Small intestine (tissue), 16 donors: ENCODE results near the gene NLRX1. TPM values are rescaled to one million over a fixed set of nuclear protein-coding genes. Genes with fewer than 3 reads are reported as not detected.

Experiments used
- DNase-seq, 2 donors: peaks; one replicate each; pipeline versions ENCODE4 v3.0.0 to v3.0.0-alpha.2; 2013
- FAIRE-seq: peaks from 2 replicates; lab custom pipeline; 2012; peaks lifted over from hg19 to GRCh38; lab: Jason Lieb, UNC
- H3K27ac ChIP-seq, 3 donors: one replicate each; pipeline ENCODE4 v1.5.1; 2013; ENCODE audit warnings: low read length in 2 of 3, mild to moderate bottlenecking in 2 of 3, control low read depth in 1 of 3, inconsistent platforms in 1 of 3, low read depth in 1 of 3, moderate library complexity in 1 of 3
- H3K27me3 ChIP-seq, 3 donors: one replicate each; pipeline ENCODE4 v1.6.1; 2013; ENCODE audit warnings: low read length in 3 of 3, inconsistent platforms in 1 of 3; ENCODE audit not compliant: control insufficient read depth in 3 of 3, insufficient read depth in 3 of 3
- H3K36me3 ChIP-seq, 3 donors: one replicate each; pipeline ENCODE4 v1.6.1; 2013; ENCODE audit warnings: low read length in 3 of 3, inconsistent platforms in 1 of 3, low read depth in 1 of 3, mild to moderate bottlenecking in 1 of 3, moderate library complexity in 1 of 3; ENCODE audit not compliant: control insufficient read depth in 3 of 3, insufficient read depth in 2 of 3
- H3K4me1 ChIP-seq, 3 donors: one replicate each; pipeline ENCODE4 v1.6.1; 2013; ENCODE audit warnings: low read length in 2 of 3, inconsistent platforms in 1 of 3, low read depth in 1 of 3, mild to moderate bottlenecking in 1 of 3, moderate library complexity in 1 of 3; ENCODE audit not compliant: control insufficient read depth in 3 of 3, insufficient read depth in 2 of 3
- H3K4me3 ChIP-seq, 3 donors: one replicate each; pipeline ENCODE4 v1.5.1; 2013; ENCODE audit warnings: low read length in 3 of 3, control low read depth in 1 of 3, inconsistent platforms in 1 of 3, low read depth in 1 of 3, mild to moderate bottlenecking in 1 of 3, moderate library complexity in 1 of 3
- H3K9me3 ChIP-seq, 2 donors: one replicate each; pipeline ENCODE4 v1.6.1; 2013; ENCODE audit warnings: low read depth in 1 of 2, low read length in 1 of 2; ENCODE audit not compliant: control insufficient read depth in 2 of 2, insufficient read depth in 1 of 2
- WGBS, 3 donors: extraction: QIAGEN DNeasy Blood & Tissue Kit; methylation state at CpG; one replicate each; pipeline ENCODE4 v1.1.7; 2013; 5-methylcytosine and 5-hydroxymethylcytosine counted together
- long read RNA-seq, 10 donors: transcript quantifications; one replicate each; lab custom pipeline, GENCODE V29; 2026
- polyA plus RNA-seq, 4 donors: library from polyadenylated mRNA; stranded (reverse) in 3 of 4; unstranded in 1 of 4; fragments of 200-250 nt in 3 of 4; fragments of 120-200 nt in 1 of 4; gene quantifications; one replicate each; pipeline versions ENCODE4 v1.2.1 to v1.2.3, GENCODE V29; 2013
- donor health status: healthy with polysubstance abuse.
- donor health status: control.
- donor health status: control.
- donor health status: Bipolar disorder and iron deficiency.
- donor health status: healthy.

NLRX1 gene
- polyA plus RNA-seq: 10 to 100 TPM in 1 of 4 donors, 1 to 10 TPM in 3; 3.5 to 13.0 (median 6.6) TPM
- long read RNA-seq, donor 1, full-length matches to known transcripts: 3 of 8 reads
- long read RNA-seq, donor 1, partial matches to known transcripts: 5 of 8 reads
- long read RNA-seq, donor 1, other reads (novel, unspliced or antisense): 0 of 8 reads
- long read RNA-seq, donor 2: 0 reads
- long read RNA-seq, donor 3, partial matches to known transcripts: 0 of 1 reads
- long read RNA-seq, donor 3, other reads (novel, unspliced or antisense): 0 of 1 reads
- long read RNA-seq, donor 4: 0 reads
- long read RNA-seq, donor 5: 0 reads
- long read RNA-seq, donor 6, partial matches to known transcripts: 0 of 2 reads
- long read RNA-seq, donor 6, other reads (novel, unspliced or antisense): 0 of 2 reads
- long read RNA-seq, donor 7: 0 reads
- long read RNA-seq, donor 8: 0 reads
- long read RNA-seq, donor 9, partial matches to known transcripts: 0 of 1 reads
- long read RNA-seq, donor 9, other reads (novel, unspliced or antisense): 0 of 1 reads
- long read RNA-seq, donor 10: 0 reads

- H3K27me3 ChIP-seq: no peaks in the 10 kb centered on the region
- FAIRE-seq (no peak), DNase-seq (peak; percentile 88 to 93)
- peaks cover 0 to 15% (median 0%) of the 10 kb centered on the region in 3 donors for H3K36me3 ChIP-seq
- H3K9me3 ChIP-seq: no peaks in the 10 kb centered on the region
- peak within 1 kb of the TSS; percentile 58 to 91 (median 66) for H3K27ac ChIP-seq
- H3K4me3 ChIP-seq: peak within 1 kb of the TSS; percentile 68 to 85 (median 76)
- WGBS, 3 donors: 3 to 5% (median 4%) methylated on average over 46 to 63 of the region's 63 CpGs
- H3K4me1 ChIP-seq: peaks cover 0 to 11% (median 0%) of the 10 kb centered on the region in 3 donors
Observed at GRCh38 chr11:119168471-119169281, at the start of gene NLRX1. TSS of gene NLRX1 (plus strand) at chr11:119168725. CDS start at chr11:119171404, 2,679 bp downstream.

- Histone ChIP-seq H3K4me1 (peaks cover 1 to 15% (median 6%) of the 10 kb centered on the region in 3 donors), H3K27me3 (no peaks in the 10 kb centered on the region), H3K27ac (no peak overlapping the region), H3K9me3 (no peaks in the 10 kb centered on the region), H3K36me3 (peaks cover 9 to 33% (median 17%) of the 10 kb centered on the region in 3 donors), H3K4me3 (no peak overlapping the region)
- 93 to 97% (median 95%) methylated on average over 1 of the region's 1 CpG for WGBS, 3 donors
- no peak for DNase-seq
- FAIRE-seq: no peak
Observed at GRCh38 chr11:119118946-119119345, 49.6 kb upstream of the NLRX1 start.

DNA sequence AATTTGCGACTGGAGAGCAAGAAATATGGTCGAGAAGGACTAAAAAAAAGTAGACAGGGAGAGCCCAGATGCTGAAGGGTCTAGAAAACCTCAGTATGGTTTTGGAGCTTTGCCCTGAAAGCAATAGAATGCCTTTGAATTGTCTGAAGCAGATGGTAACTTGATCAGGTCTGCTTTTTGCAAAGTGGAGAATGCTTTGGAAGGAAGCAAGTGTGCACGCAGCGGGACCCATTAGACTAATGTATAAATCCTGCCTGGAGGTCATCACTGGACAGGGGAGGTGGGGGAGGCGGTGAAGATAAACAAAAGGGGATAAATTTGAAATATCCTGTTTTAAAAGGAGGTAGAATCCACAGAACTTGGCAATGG lies 47.9 kb upstream of the NLRX1 start:
- WGBS, 3 donors: 10 to 23% (median 20%) methylated on average over 5 of the region's 5 CpGs
- DNase-seq: no peak
- H3K36me3 ChIP-seq: peaks cover 5 to 33% (median 14%) of the 10 kb centered on the region in 3 donors
- H3K4me3 ChIP-seq: peak overlapping the region in 1 of 3 donors; percentile 60
- peaks cover 1 to 21% (median 6%) of the 10 kb centered on the region in 3 donors for H3K4me1 ChIP-seq
- H3K9me3 ChIP-seq: no peaks in the 10 kb centered on the region
- peak overlapping the region in 2 of 3 donors; percentile 68 to 84 for H3K27ac ChIP-seq
- no peak for FAIRE-seq
- H3K27me3 ChIP-seq: no peaks in the 10 kb centered on the region

DNA sequence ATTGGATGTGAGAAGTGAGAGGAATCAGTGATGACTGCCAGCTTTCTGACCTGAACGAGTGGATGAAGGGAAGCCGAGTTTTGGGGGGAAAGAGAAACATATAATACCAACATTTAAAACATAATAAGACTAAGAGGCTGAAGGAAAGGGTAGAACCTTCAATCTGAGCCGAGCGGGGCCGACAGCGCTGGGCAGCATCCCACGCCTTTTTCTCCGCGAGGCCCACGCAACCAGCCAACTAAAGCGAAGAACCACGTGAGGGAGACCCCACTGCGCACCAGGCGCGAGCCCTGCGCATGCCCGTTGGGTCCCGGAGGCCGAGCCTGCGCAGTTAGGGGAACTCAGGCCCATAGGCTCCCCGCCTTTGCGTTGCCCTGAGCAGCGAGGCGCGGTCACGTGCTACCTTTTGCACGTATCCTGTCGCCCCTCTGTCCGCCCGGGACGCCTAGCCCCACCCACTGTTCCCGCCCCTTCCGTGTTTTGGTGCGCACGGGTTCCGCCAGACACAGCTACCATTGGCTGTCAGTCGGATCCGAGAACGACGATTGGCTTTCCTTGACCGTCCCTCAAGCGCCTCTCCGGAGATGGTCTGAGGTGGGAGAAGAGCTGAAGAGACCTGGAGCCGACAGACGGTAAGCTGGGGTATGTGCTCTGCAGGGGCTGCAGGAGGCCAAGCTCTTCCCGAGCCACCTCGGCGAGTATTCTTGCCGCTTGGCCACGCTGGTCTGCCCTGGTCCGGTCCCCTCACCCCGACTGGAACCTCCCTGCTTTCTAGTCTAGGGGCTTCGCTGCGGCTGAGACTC lies 47.3 kb upstream of the NLRX1 start, which contains the start of gene HINFP:
Gene HINFP (plus strand): TSS at position 573 of the 803 bp plus-strand sequence. CDS start 5,365 bp downstream, outside the sequence.
- FAIRE-seq: no peak
- Histone ChIP-seq H3K27me3 (no peaks in the 10 kb centered on the region), H3K4me1 (peaks cover 1 to 22% (median 6%) of the 10 kb centered on the region in 3 donors), H3K27ac (peak within 1 kb of the TSS; percentile 71 to 89 (median 84)), H3K9me3 (no peaks in the 10 kb centered on the region), H3K36me3 (peaks cover 0 to 27% (median 8%) of the 10 kb centered on the region in 3 donors), H3K4me3 (peak within 1 kb of the TSS; percentile 84 to 91 (median 85))
- WGBS, 3 donors: 0 to 1% (median 1%) methylated on average over 47 to 54 of the region's 54 CpGs
- DNase-seq: peak; percentile 99

DNA sequence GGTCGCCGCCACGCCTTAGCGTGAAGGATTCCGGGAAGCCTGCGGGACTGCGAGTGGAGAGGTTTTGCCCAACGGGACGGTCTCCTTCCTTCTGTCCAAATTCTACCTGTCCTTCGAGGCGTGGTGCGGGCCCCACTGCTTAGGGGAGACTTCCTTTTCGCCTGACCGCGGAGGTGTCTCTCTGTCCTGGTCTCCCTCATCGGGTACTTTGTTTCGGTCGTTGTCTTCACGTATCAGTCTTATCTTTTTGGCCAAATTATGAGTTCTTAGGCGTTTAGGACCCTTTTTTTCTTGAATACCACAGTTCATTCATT lies 46.8 kb upstream of the NLRX1 start:
- peaks cover 3 to 27% (median 6%) of the 10 kb centered on the region in 3 donors for H3K4me1 ChIP-seq
- WGBS, 3 donors: 0% methylated on average over 20 of the region's 20 CpGs

DNA sequence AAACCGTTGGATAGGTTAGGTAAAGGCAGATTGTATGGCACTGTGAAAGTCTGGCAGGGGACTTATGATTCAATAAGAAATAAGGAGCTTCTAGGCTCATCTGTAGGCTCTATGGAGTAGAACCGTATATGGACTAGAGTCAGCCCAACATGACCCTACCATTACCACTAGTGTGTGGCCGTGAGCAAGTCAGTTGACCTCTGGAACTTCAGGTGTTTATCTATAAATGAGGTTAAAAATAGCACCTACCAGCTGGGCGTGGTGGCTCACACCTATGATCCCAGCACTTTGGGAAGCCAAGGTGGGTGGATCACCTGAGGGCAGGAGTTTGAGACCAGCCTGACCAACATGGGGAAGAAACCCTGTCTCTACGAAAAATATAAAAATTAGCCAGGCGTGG lies 42.7 kb upstream of the NLRX1 start:
- H3K4me1 ChIP-seq: peaks cover 5 to 22% (median 6%) of the 10 kb centered on the region in 3 donors
- FAIRE-seq: no peak
- peak; percentile 68 to 85 for DNase-seq
- no peaks in the 10 kb centered on the region for H3K9me3 ChIP-seq
- peak overlapping the region; percentile 29 to 82 (median 69) for H3K27ac ChIP-seq
- H3K4me3 ChIP-seq: no peak overlapping the region
- H3K27me3 ChIP-seq: no peaks in the 10 kb centered on the region
- peaks cover 0 to 53% (median 5%) of the 10 kb centered on the region in 3 donors for H3K36me3 ChIP-seq
- 42 to 76% (median 51%) methylated on average over 6 of the region's 6 CpGs for WGBS, 3 donors

More for the DNA sequence above, 46.8 kb upstream of the NLRX1 start:
- DNase-seq (no peak), FAIRE-seq (no peak)
- Histone ChIP-seq H3K27me3 (no peaks in the 10 kb centered on the region), H3K9me3 (no peaks in the 10 kb centered on the region), H3K4me3 (peak overlapping the region; percentile 84 to 91 (median 85)), H3K36me3 (peaks cover 0 to 24% (median 4%) of the 10 kb centered on the region in 3 donors), H3K27ac (peak overlapping the region; percentile 71 to 89 (median 73))

- WGBS, 3 donors: 52 to 63% (median 55%) methylated on average over 5 of the region's 5 CpGs
- peaks cover 0 to 62% (median 7%) of the 10 kb centered on the region in 3 donors for H3K36me3 ChIP-seq
- H3K4me1 ChIP-seq: peaks cover 5 to 20% (median 6%) of the 10 kb centered on the region in 3 donors
Observed at GRCh38 chr11:119126675-119127268, 41.8 kb upstream of the NLRX1 start.

More at GRCh38 chr11:119126675-119127268, 41.8 kb upstream of the NLRX1 start:
- Histone ChIP-seq H3K4me3 (no peak overlapping the region), H3K27me3 (no peaks in the 10 kb centered on the region), H3K27ac (peak overlapping the region; percentile 37 to 67 (median 59)), H3K9me3 (no peaks in the 10 kb centered on the region)
- DNase-seq: peak in 1 of 2 donors; percentile 29
- no peak for FAIRE-seq
